ENCODE measurements around the gene STK33. TPM values are rescaled to one million over a fixed set of nuclear protein-coding genes. Genes with fewer than 3 reads are reported as not detected.

Gene STK33
- total RNA-seq, 1 experiment from 2014 or later: 10.9 TPM

GRCh38 chr11:8545698-8546366 lies 48.2 kb downstream of the STK33 start:
- Histone ChIP-seq H3K27me3 (ENCODE audit: insufficient read depth, low read length) (no peaks in the 10 kb centered on the region), H3K4me3 (replicated peaks in 1 of 2; ENCODE audit: low read depth in 1 of 2, low read length in 2 of 2) (no peak overlapping the region), H3K9me2 (ENCODE audit: insufficient read depth) (no peaks in the 10 kb centered on the region), H3K27ac (ENCODE audit: low read depth, low read length) (no peak overlapping the region), H3K9ac (ENCODE audit: low read length) (no peak overlapping the region), H3K4me2 (ENCODE audit: low read length) (no peak overlapping the region), H2AFZ (ENCODE audit: low read depth, low read length, poor library complexity, severe bottlenecking) (no peak overlapping the region), H3K9me3 (ENCODE audit: control insufficient read depth in 1 of 2, insufficient read depth in 1 of 2, low read depth in 1 of 2, low read length in 2 of 2) (no peaks in the 10 kb centered on the region), H3K36me3 (ENCODE audit: control insufficient read depth in 1 of 2, insufficient read depth in 2 of 2, low read length in 2 of 2) (no peaks in the 10 kb centered on the region), H3K79me2 (ENCODE audit: insufficient read depth, low read length) (no peaks in the 10 kb centered on the region), H4K20me1 (ENCODE audit: insufficient read depth) (no peaks in the 10 kb centered on the region), H3K4me1 (ENCODE audit: control insufficient read depth in 1 of 2, insufficient read depth in 2 of 2, low read length in 2 of 2) (no peaks in the 10 kb centered on the region)
- RAD21 ChIA-PET (ENCODE audit: low non-redundant PET in 1 of 2, low total read pairs in 2 of 2, uncharacterized antibody in 2 of 2, unreplicated experiment in 2 of 2): no interaction called here
- TF ChIP-seq EZH2 (IDR thresholded peaks at IDR 0.05) (no peak), ZBTB33 (IDR thresholded peaks at IDR 0.05; ENCODE audit: extremely low read depth, insufficient replicate concordance, low read length) (no peak), SIN3A (IDR thresholded peaks at IDR 0.05; ENCODE audit: low read depth) (no peak), ZFX (IDR thresholded peaks at IDR 0.05) (no peak), CTCF (IDR thresholded peaks at IDR 0.05 in 2 of 3, conservative IDR thresholded peaks at IDR 0.05 in 1 of 3; ENCODE audit: borderline replicate concordance in 1 of 3, insufficient read depth in 1 of 3, low read depth in 2 of 3, low read length in 2 of 3) (no peak), EZH2phosphoT487 (IDR thresholded peaks at IDR 0.05; ENCODE audit: borderline replicate concordance) (no peak), TCF7L2 (IDR thresholded peaks at IDR 0.05; ENCODE audit: borderline replicate concordance, extremely low read depth, insufficient read depth, insufficient read length) (no peak), FOSL1 (IDR thresholded peaks at IDR 0.05; ENCODE audit: low read depth) (no peak), POLR2AphosphoS5 (IDR thresholded peaks at IDR 0.05; ENCODE audit: low read depth, low read length) (no peak), EGR1 (IDR thresholded peaks at IDR 0.05; ENCODE audit: low read depth) (no peak), MAX (IDR thresholded peaks at IDR 0.05) (no peak), YY1 (IDR thresholded peaks at IDR 0.05; ENCODE audit: extremely low read depth, insufficient replicate concordance, low read depth, low read length) (no peak), JUND (IDR thresholded peaks at IDR 0.05) (no peak), SP1 (IDR thresholded peaks at IDR 0.05; ENCODE audit: low read depth) (no peak), CEBPB (IDR thresholded peaks at IDR 0.05; ENCODE audit: low read depth) (no peak), REST (IDR thresholded peaks at IDR 0.05; ENCODE audit: low read depth) (no peak), ATF3 (IDR thresholded peaks at IDR 0.05) (no peak), POLR2A (IDR thresholded peaks at IDR 0.05; ENCODE audit: borderline replicate concordance, extremely low read depth, insufficient read depth, insufficient read length) (no peak), ELF1 (IDR thresholded peaks at IDR 0.05; ENCODE audit: borderline replicate concordance, low read depth) (no peak), ZNF274 (IDR thresholded peaks at IDR 0.05; ENCODE audit: low read depth, low read length) (no peak)
- CTCF ChIA-PET: interaction anchor here (1.2 kb wide), 1 partner anchor 21 kb away, joined by 3 read pairs; no protein-coding TSS in a partner anchor
- intact Hi-C loops (cut with micrococcal nuclease): no loop called here
- POLR2A ChIA-PET: no interaction called here
- ATAC-seq (no peak), DNase-seq (ENCODE audit: low read depth, low spot score) (no peak)
- BruUV-seq (replicated peaks): no TSS peak
